ENCODE measurements around the gene TRIM34.
"Not testable (repeated sequence)": the region's sequence is repeated elsewhere in the genome, so short reads cannot be mapped to it uniquely, and the experiment has no call there.

The TRIM34 gene

GRCh38 chr11:5624489-5625279 lies at the start of gene TRIM34:
Gene TRIM34 (plus strand): TSS chr11:5625001. CDS start chr11:5632332, 7,331 bp downstream.
- DNase-seq (ENCODE audit: low read depth in 1 of 2, low spot score in 1 of 2) = peak in 1 of 2 donors; percentile 21

GRCh38 chr11:5575152-5575551 lies 49.6 kb upstream of the TRIM34 start:
- DNase-seq (ENCODE audit: low read depth in 1 of 2, low spot score in 1 of 2) = no peak

GRCh38 chr11:5577101-5577500 lies 47.7 kb upstream of the TRIM34 start:
- no peak for DNase-seq (ENCODE audit: low read depth in 1 of 2, low spot score in 1 of 2)

- no peak for DNase-seq (ENCODE audit: low read depth in 1 of 2, low spot score in 1 of 2)
These were observed 44.2 kb upstream of the TRIM34 start, which contains the start of gene OR52B6 for GRCh38 chr11:5580577-5580976. Gene OR52B6 (plus strand): TSS chr11:5580877. CDS start chr11:5580877, 0 bp downstream.

- DNase-seq (ENCODE audit: low read depth in 1 of 2, low spot score in 1 of 2) = no peak
These were observed 43.8 kb upstream of the TRIM34 start for GRCh38 chr11:5581014-5581413.

- not testable (repeated sequence) for DNase-seq (ENCODE audit: low read depth in 1 of 2, low spot score in 1 of 2)
These were observed 40.3 kb upstream of the TRIM34 start for GRCh38 chr11:5584458-5584857.

GRCh38 chr11:5589906-5590305 lies 34.9 kb upstream of the TRIM34 start:
- DNase-seq (ENCODE audit: low read depth in 1 of 2, low spot score in 1 of 2) = not testable (repeated sequence)

- no peak for DNase-seq (ENCODE audit: low read depth in 1 of 2, low spot score in 1 of 2)
These were observed 33.2 kb upstream of the TRIM34 start for GRCh38 chr11:5591613-5592012.

- no peak for DNase-seq (ENCODE audit: low read depth in 1 of 2, low spot score in 1 of 2)
These were observed 32.2 kb upstream of the TRIM34 start for GRCh38 chr11:5592615-5593014.

GRCh38 chr11:5593146-5593545 lies 31.7 kb upstream of the TRIM34 start:
- DNase-seq (ENCODE audit: low read depth in 1 of 2, low spot score in 1 of 2) = no peak

GRCh38 chr11:5596607-5597201 lies 28.1 kb upstream of the TRIM34 start, which contains the start of gene TRIM6:
Gene TRIM6 (plus strand): TSS chr11:5596637. CDS start chr11:5596898, 261 bp downstream.
- no peak for DNase-seq (ENCODE audit: low read depth in 1 of 2, low spot score in 1 of 2)

GRCh38 chr11:5597953-5598352 lies 26.8 kb upstream of the TRIM34 start:
- DNase-seq (ENCODE audit: low read depth in 1 of 2, low spot score in 1 of 2) = no peak

- peak; percentile 22 to 29 for DNase-seq (ENCODE audit: low read depth in 1 of 2, low spot score in 1 of 2)
These were observed 24.4 kb upstream of the TRIM34 start for GRCh38 chr11:5600374-5600851.

- not testable (repeated sequence) for DNase-seq (ENCODE audit: low read depth in 1 of 2, low spot score in 1 of 2)
These were observed 22.0 kb upstream of the TRIM34 start for GRCh38 chr11:5602791-5603190.

- DNase-seq (ENCODE audit: low read depth in 1 of 2, low spot score in 1 of 2) = no peak
These were observed 21.5 kb upstream of the TRIM34 start for GRCh38 chr11:5603326-5603725.

- no peak for DNase-seq (ENCODE audit: low read depth in 1 of 2, low spot score in 1 of 2)
These were observed 19.9 kb upstream of the TRIM34 start for GRCh38 chr11:5604896-5605295.

GRCh38 chr11:5605849-5606248 lies 19.0 kb upstream of the TRIM34 start:
- DNase-seq (ENCODE audit: low read depth in 1 of 2, low spot score in 1 of 2) = no peak

- DNase-seq (ENCODE audit: low read depth in 1 of 2, low spot score in 1 of 2) = no peak
These were observed 16.0 kb upstream of the TRIM34 start for GRCh38 chr11:5608808-5609207.

GRCh38 chr11:5610446-5610845 lies 14.4 kb upstream of the TRIM34 start:
- no peak for DNase-seq (ENCODE audit: low read depth in 1 of 2, low spot score in 1 of 2)

GRCh38 chr11:5611627-5612026 lies 13.2 kb upstream of the TRIM34 start:
- DNase-seq (ENCODE audit: low read depth in 1 of 2, low spot score in 1 of 2) = no peak

GRCh38 chr11:5618807-5619206 lies 6.0 kb upstream of the TRIM34 start:
- no peak for DNase-seq (ENCODE audit: low read depth in 1 of 2, low spot score in 1 of 2)

Data from activated T-helper 1 cell treated with anti-CD3 and anti-CD28 coated beads, Interleukin-2, amount 50 U/mL, for 16 hours (primary cell).